ENCODE data around the gene DENND10. TPM values are rescaled to one million over a fixed set of nuclear protein-coding genes. Genes with fewer than 3 reads are reported as not detected.
"Not testable (repeated sequence)": the region's sequence is repeated elsewhere in the genome, so short reads cannot be mapped to it uniquely, and the experiment has no call there.

DENND10 gene
- total and polyA plus RNA-seq, 2 experiments from 2014 or later: 41.9 to 73.3 TPM

- Histone ChIP-seq H3K27me3 (no peaks in the 10 kb centered on the region), H3K36me3 (peaks cover 20% of the 10 kb centered on the region), H3K27ac (peak overlapping the region; percentile 34), H3K4me1 (ENCODE audit: low read depth) (no peaks in the 10 kb centered on the region), H3K9me3 (ENCODE audit: low read depth) (no peaks in the 10 kb centered on the region), H3K4me3 (no peak overlapping the region)
- no peak for TF ChIP-seq CTCF (IDR thresholded peaks at IDR 0.05; ENCODE audit: low read depth, low read length)
- DNase-seq (ENCODE audit: low read depth in 1 of 2, low spot score in 1 of 2): peak in 1 of 2 donors; percentile 76
Measured at GRCh38 chr10:119131512-119132240, 27.8 kb downstream of the DENND10 start.

GRCh38 chr10:119132521-119133345 is 28.8 kb downstream of the DENND10 start:
- no peak for DNase-seq (ENCODE audit: low read depth in 1 of 2, low spot score in 1 of 2)
- Histone ChIP-seq H3K27ac (no peak overlapping the region), H3K4me3 (no peak overlapping the region), H3K4me1 (ENCODE audit: low read depth) (no peaks in the 10 kb centered on the region), H3K9me3 (ENCODE audit: low read depth) (no peaks in the 10 kb centered on the region), H3K27me3 (no peaks in the 10 kb centered on the region), H3K36me3 (peaks cover 20% of the 10 kb centered on the region)
- no peak for TF ChIP-seq CTCF (IDR thresholded peaks at IDR 0.05; ENCODE audit: low read depth, low read length)

GRCh38 chr10:119133949-119134348 is 30.0 kb downstream of the DENND10 start:
- Histone ChIP-seq H3K9me3 (ENCODE audit: low read depth) (no peaks in the 10 kb centered on the region), H3K4me1 (ENCODE audit: low read depth) (no peaks in the 10 kb centered on the region), H3K4me3 (no peak overlapping the region), H3K36me3 (peaks cover 20% of the 10 kb centered on the region), H3K27ac (no peak overlapping the region), H3K27me3 (no peaks in the 10 kb centered on the region)
- no peak for DNase-seq (ENCODE audit: low read depth in 1 of 2, low spot score in 1 of 2)
- TF ChIP-seq CTCF (IDR thresholded peaks at IDR 0.05; ENCODE audit: low read depth, low read length): no peak

GRCh38 chr10:119135513-119135881 is 31.6 kb downstream of the DENND10 start:
- DNase-seq (ENCODE audit: low read depth in 1 of 2, low spot score in 1 of 2): peak in 1 of 2 donors; percentile 95
- Histone ChIP-seq H3K27me3 (no peaks in the 10 kb centered on the region), H3K4me1 (ENCODE audit: low read depth) (no peaks in the 10 kb centered on the region), H3K4me3 (no peak overlapping the region), H3K9me3 (ENCODE audit: low read depth) (no peaks in the 10 kb centered on the region), H3K36me3 (peaks cover 16% of the 10 kb centered on the region), H3K27ac (no peak overlapping the region)
- no peak for TF ChIP-seq CTCF (IDR thresholded peaks at IDR 0.05; ENCODE audit: low read depth, low read length)

- Histone ChIP-seq H3K27me3 (no peaks in the 10 kb centered on the region), H3K27ac (no peak overlapping the region), H3K36me3 (peaks cover 12% of the 10 kb centered on the region), H3K9me3 (ENCODE audit: low read depth) (no peaks in the 10 kb centered on the region), H3K4me3 (no peak overlapping the region), H3K4me1 (ENCODE audit: low read depth) (no peaks in the 10 kb centered on the region)
- TF ChIP-seq CTCF (IDR thresholded peaks at IDR 0.05; ENCODE audit: low read depth, low read length): no peak
- peak in 1 of 2 donors; percentile 72 for DNase-seq (ENCODE audit: low read depth in 1 of 2, low spot score in 1 of 2)
Measured at GRCh38 chr10:119136084-119136483, 32.2 kb downstream of the DENND10 start.

GRCh38 chr10:119137878-119138277 is 34.0 kb downstream of the DENND10 start:
- H3K36me3 ChIP-seq: peaks cover 10% of the 10 kb centered on the region
- not testable (repeated sequence) for H3K4me1 ChIP-seq (ENCODE audit: low read depth); DNase-seq (ENCODE audit: low read depth in 1 of 2, low spot score in 1 of 2); H3K27me3 ChIP-seq; H3K4me3 ChIP-seq; H3K27ac ChIP-seq; H3K9me3 ChIP-seq (ENCODE audit: low read depth)
